ENCODE results near the gene PCDHA11. TPM values are rescaled to one million over a fixed set of nuclear protein-coding genes. Genes with fewer than 3 reads are reported as not detected.

PCDHA11 gene, protein sequence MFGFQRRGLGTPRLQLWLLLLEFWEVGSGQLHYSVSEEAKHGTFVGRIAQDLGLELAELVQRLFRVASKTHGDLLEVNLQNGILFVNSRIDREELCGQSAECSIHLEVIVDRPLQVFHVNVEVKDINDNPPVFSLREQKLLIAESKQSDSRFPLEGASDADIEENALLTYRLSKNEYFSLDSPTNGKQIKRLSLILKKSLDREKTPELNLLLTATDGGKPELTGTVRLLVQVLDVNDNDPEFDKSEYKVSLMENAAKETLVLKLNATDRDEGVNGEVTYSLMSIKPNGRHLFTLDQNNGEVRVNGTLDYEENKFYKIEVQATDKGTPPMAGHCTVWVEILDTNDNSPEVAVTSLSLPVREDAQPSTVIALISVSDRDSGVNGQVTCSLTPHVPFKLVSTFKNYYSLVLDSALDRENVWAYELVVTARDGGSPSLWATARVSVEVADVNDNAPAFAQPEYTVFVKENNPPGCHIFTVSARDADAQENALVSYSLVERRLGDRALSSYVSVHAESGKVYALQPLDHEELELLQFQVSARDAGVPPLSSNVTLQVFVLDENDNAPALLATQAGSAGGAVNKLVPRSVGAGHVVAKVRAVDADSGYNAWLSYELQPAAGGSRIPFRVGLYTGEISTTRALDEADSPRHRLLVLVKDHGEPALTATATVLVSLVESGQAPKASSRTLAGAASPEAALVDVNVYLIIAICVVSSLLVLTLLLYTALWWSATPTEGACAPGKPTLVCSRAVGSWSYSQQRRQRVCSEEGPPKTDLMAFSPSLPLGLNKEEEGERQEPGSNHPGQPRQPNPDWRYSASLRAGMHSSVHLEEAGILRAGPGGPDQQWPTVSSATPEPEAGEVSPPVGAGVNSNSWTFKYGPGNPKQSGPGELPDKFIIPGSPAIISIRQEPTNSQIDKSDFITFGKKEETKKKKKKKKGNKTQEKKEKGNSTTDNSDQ
- not detected in 2 replicates for total RNA-seq

DNA sequence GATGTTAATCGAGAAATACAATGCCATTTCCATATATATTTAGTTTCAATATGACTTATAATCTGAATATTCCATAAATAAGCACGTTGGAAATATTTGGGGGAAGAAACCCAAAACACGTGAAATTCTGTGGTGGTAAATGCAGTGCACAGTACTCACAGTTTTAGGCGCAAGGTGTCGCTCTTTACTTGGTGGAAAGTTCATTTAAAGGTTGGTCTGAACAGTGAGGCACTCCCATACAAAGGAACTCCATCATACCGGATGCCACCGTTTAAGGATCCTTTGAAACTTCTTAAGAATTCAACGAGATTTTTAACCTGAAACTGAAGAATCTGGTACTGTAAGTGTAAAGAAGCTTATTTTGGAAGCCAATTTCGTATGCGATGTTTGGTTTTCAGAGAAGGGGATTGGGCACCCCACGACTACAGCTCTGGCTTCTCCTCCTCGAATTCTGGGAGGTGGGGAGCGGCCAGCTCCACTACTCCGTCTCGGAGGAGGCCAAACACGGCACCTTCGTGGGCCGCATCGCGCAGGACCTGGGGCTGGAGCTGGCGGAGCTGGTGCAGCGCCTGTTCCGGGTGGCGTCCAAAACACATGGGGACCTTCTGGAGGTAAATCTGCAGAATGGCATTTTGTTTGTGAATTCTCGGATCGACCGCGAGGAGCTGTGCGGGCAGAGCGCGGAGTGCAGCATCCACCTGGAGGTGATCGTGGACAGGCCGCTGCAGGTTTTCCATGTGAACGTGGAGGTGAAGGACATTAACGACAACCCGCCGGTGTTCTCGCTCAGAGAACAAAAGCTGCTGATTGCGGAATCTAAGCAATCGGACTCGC lies at the start of gene PCDHA11:
PCDHA11 (plus strand) TSS at position 237 of the 834 bp plus-strand sequence; CDS start at position 384, 147 bp downstream.

GRCh38 chr5:140821375-140822280 lies 47.1 kb upstream of the PCDHA11 start, which contains the start of gene PCDHA5:
PCDHA5 (plus strand) TSS chr5:140821613.

DNA sequence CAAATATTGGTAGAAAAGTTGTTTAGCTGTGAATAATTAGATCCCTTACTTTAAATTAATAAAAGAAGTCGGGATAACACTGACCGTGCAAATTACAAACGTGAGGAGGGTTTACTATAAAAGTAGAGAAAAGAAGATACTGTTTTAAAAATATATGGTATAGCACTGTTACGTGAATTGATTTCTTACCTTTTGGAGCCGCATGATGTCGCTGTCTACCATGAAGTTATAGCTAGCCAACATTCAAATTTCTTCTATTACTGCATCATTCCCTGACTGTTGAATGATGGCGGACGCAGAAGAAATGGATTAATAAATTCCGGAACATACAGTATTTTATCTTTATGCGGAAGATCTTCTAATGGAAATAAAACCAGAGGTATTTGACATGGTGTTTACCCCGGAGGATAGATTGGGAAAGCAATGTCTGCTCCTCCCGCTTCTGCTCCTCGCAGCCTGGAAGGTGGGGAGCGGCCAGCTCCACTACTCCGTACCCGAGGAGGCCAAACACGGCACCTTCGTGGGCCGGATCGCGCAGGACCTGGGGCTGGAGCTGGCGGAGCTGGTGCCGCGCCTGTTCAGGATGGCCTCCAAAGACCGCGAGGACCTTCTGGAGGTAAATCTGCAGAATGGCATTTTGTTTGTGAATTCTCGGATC lies 40.9 kb upstream of the PCDHA11 start, which contains the start of gene PCDHA6:
PCDHA6 (plus strand) TSS at position 257 of the 658 bp plus-strand sequence; CDS start at position 389, 132 bp downstream.

DNA sequence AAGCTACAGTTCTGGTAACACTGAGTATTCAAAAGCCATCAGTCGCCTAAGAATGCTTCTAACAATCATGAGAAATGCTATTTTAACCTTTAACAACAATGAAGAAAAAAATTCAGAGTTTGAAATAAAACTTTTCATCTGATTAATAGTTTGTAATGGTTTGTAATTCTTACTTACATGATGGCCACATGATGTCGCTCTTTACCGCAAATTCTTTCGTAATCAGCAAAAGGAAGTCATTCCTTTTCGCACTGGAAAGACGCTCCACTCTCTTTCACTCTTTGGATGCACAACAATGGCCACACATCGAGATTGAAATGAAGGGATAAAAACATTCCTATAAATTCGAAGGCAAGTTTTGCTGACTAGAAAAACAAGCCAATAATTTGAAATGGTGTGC lies 34.8 kb upstream of the PCDHA11 start, which contains the start of gene PCDHA7:
PCDHA7 (plus strand) TSS at position 277 of the 400 bp plus-strand sequence; CDS start at position 392, 115 bp downstream.

GRCh38 chr5:140840978-140841962 lies 27.5 kb upstream of the PCDHA11 start, which contains the start of gene PCDHA8:
PCDHA8 (plus strand) TSS chr5:140841187; CDS start chr5:140841322, 135 bp downstream.

GRCh38 chr5:140848139-140849102 lies 20.3 kb upstream of the PCDHA11 start, which contains the start of gene PCDHA9:
PCDHA9 (plus strand) TSS chr5:140848382; CDS start chr5:140848496, 114 bp downstream.

GRCh38 chr5:140855772-140856674 lies 12.7 kb upstream of the PCDHA11 start, which contains the start of gene PCDHA10:
PCDHA10 (plus strand) TSS chr5:140855897; CDS start chr5:140856049, 152 bp downstream.

DNA sequence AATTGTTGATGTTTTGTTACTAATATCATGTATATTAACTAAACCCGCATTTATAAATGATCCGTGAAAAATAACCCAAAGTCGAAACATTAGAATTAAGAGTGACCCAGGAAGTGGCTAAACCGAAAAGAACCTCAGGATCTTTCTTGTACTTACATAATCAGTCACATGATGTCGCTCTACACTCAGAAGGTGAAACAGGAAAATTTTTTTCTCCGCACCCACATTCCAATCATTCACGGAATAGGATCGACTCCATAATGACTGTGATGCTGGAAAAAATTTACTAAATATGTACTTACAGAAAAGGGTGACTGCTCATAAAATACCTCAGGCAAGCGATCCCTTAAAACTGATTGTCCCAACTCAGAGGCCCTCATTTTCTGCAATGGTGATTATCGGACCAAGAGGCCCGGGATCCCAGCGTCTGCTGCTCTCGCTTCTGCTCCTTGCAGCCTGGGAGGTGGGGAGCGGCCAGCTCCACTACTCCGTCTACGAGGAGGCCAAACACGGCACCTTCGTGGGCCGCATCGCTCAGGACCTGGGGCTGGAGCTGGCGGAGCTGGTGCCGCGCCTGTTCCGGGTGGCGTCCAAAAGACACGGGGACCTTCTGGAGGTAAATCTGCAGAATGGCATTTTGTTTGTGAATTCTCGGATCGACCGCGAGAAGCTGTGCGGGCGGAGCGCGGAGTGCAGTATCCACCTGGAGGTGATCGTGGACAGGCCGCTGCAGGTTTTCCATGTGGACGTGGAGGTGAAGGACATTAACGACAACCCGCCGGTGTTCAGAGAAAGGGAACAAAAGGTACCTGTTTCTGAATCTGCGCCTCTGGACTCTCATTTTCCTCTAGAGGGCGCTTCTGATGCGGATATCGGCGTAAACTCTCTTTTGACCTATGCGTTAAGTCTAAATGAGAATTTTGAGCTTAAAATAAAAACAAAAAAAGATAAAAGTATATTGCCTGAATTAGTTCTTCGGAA lies 6.6 kb downstream of the PCDHA11 start, which contains the start of gene PCDHA12:
PCDHA12 (plus strand) TSS at position 224 of the 981 bp plus-strand sequence; CDS start at position 389, 165 bp downstream.

DNA sequence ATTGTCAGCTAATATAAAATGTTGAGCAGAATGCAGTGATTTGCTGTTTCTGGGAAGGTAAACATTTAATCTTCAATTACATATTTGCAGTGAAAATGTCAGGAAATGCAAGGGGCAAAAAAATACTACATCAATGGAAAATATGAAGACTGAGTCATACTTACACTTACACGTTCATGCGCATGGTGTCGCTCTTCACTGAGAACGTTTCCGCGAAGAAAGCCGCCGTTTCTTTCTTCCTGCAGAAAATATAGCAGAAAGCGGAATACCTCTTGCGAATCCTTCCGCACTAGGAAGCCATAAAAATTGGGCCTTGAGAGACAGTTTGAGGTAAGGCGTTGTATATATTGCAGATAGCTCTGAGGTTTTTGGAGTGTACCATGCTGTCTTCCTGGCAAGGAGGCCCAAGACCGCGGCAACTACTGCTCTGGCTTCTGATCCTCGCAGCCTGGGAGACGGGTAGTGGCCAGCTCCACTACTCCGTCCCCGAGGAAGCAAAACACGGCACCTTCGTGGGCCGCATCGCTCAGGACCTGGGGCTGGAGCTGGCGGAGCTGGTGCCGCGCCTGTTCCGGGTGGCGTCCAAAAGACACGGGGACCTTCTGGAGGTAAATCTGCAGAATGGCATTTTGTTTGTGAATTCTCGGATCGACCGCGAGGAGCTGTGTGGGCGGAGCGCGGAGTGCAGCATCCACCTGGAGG lies 13.3 kb downstream of the PCDHA11 start, which contains the start of gene PCDHA13:
PCDHA13 (plus strand) TSS at position 236 of the 702 bp plus-strand sequence; CDS start at position 381, 145 bp downstream.

Other genes starting within 250 kb of the PCDHA11 start
- 1.1 and 14.7 TPM in 2 replicates for gene CD14, start 235.8 kb upstream of the PCDHA11 start, total RNA-seq
- gene TMCO6, start 229.5 kb upstream of the PCDHA11 start, total RNA-seq: 5.6 and 15.7 TPM in 2 replicates
- gene NDUFA2, start 221.3 kb upstream of the PCDHA11 start, total RNA-seq: 60.4 and 70.4 TPM in 2 replicates
- 60.8 and 62.6 TPM in 2 replicates for gene IK, start 221.1 kb upstream of the PCDHA11 start, total RNA-seq
- gene WDR55, start 204.1 kb upstream of the PCDHA11 start, total RNA-seq: 14.6 and 21.1 TPM in 2 replicates
- gene DND1, start 195.4 kb upstream of the PCDHA11 start, total RNA-seq: not detected in 2 replicates
- 57.8 and 66.9 TPM in 2 replicates for gene HARS1, start 177.6 kb upstream of the PCDHA11 start, total RNA-seq
- gene HARS2, start 177.5 kb upstream of the PCDHA11 start, total RNA-seq: 17.3 and 25.1 TPM in 2 replicates
- gene ZMAT2, start 168.5 kb upstream of the PCDHA11 start, total RNA-seq: 21.2 and 23.8 TPM in 2 replicates
- not detected in 2 replicates for gene PCDHA1, start 82.8 kb upstream of the PCDHA11 start, total RNA-seq
- gene PCDHA2, start 74.1 kb upstream of the PCDHA11 start, total RNA-seq: not detected in 2 replicates
- gene PCDHA3, start 67.9 kb upstream of the PCDHA11 start, total RNA-seq: not detected in 2 replicates
- 0.16 TPM in 1 of 2 replicates, not detected in the other for gene PCDHA4, start 61.9 kb upstream of the PCDHA11 start, total RNA-seq
- gene PCDHA5, start 47.3 kb upstream of the PCDHA11 start, total RNA-seq: not detected in 2 replicates
- gene PCDHA6, start 41.0 kb upstream of the PCDHA11 start, total RNA-seq: not detected in 2 replicates
- 0.16 and 0.72 TPM in 2 replicates for gene PCDHA7, start 34.7 kb upstream of the PCDHA11 start, total RNA-seq
- not detected in 2 replicates for gene PCDHA8, start 27.8 kb upstream of the PCDHA11 start, total RNA-seq
- under 0.01 TPM in 1 of 2 replicates, not detected in the other for gene PCDHA9, start 20.6 kb upstream of the PCDHA11 start, total RNA-seq
- not detected in 2 replicates for gene PCDHA10, start 13.1 kb upstream of the PCDHA11 start, total RNA-seq
- gene PCDHA12, start 6.4 kb downstream of the PCDHA11 start, total RNA-seq: under 0.01 and 0.16 TPM in 2 replicates
- not detected in 2 replicates for gene PCDHA13, start 13.2 kb downstream of the PCDHA11 start, total RNA-seq
- gene PCDHAC1, start 57.3 kb downstream of the PCDHA11 start, total RNA-seq: not detected in 2 replicates
- under 0.01 and 0.49 TPM in 2 replicates for gene PCDHAC2, start 97.5 kb downstream of the PCDHA11 start, total RNA-seq
- gene PCDHB1, start 182.4 kb downstream of the PCDHA11 start, total RNA-seq: not detected in 2 replicates
- 0.90 and 1.3 TPM in 2 replicates for gene PCDHB2, start 225.7 kb downstream of the PCDHA11 start, total RNA-seq
- gene PCDHB3, start 231.5 kb downstream of the PCDHA11 start, total RNA-seq: 0.16 TPM in 1 of 2 replicates, not detected in the other

Data from cardiac atrium fibroblast (primary cell).